GM11168 (cell line): ENCODE data around the gene BCAS4.
"Not testable (repeated sequence)": the region's sequence is repeated elsewhere in the genome, so short reads cannot be mapped to it uniquely, and the experiment has no call there.

ENCODE experiments used
- in situ Hi-C: fragments of 300-500 bp; cut with MboI; formaldehyde crosslinking; loops from one replicate; pipeline ENCODE4 v1.12.0; 2022; ENCODE audit warnings: low sequenced_read_pairs; ENCODE audit not compliant: unreplicated experiment

The BCAS4 gene

DNA sequence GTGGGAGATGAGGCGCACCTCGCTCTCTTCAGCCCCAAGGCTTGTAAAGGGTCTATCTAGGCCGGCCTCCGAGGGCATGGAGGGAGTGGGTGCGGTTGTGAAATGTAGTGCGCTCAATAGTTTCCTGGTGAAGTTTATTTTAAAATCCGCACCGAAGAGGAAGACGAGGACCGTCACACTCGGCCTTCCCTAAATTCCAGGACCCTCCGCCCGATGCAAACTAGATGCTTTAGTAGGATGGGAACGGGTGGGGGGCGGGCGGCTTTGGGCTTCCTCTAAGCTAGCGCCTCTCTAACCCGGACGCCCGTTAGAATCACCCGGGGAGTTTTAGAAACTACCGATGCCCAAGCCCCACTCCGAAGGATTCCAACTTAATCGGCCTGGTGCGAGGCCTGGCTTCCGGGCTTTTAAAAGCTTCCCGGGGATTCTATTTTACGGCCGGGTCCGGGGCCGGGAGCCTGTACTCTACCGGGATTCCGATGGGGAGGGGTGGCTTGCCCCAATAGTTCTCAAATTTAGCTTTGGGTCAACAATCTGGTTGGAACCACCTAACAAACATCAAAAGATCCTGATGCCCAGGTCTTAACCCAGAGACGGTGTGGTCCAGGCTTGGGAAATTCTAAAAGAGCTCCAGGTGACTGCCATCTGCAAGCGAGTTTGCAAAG, 548 bp upstream of the BCAS4 start:
- in situ Hi-C loops: loop anchor here (25.0 kb wide), 1 partner anchor 518 kb away; no protein-coding TSS in a partner anchor

DNA sequence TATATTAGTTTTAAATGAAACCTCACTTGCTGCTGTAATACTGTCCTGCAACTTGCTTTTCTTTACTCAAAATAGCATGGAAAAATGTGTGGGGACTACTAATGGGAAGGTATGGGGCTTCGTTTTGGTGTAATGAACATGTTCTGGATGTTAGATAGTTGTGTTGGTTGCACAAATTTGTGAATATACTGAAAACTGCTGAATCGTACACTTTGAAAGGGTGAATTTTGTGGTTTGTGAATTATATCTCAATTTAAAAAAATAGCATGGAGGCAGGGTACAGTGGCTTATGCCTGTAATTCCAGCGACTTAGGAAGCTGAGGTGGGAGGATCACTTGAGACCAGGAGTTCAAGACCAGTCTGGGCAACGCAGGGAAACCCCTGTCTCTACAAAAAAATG, 2.3 kb downstream of the BCAS4 start:
- in situ Hi-C loops: loop anchor here (25.0 kb wide), 1 partner anchor 515 kb away; no protein-coding TSS in a partner anchor

DNA sequence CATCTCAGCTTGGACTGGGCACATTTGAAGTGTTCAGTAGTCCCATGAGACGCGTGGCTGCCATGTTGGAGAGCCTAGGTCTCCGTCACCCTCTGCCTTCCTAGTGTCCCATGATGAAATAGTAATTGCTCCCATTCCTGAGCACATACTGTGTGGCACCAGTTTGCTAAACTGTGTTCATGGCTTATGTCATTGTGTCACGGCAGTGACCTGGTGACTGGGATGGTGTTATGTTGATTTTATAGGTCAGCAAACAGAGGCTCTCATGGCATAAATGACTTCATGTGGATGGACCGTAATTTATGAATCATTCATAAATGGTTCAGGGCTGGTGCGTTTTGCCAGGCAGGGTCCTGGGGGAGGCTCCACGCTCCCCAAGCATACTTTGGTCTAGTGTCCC, 3.8 kb downstream of the BCAS4 start:
- in situ Hi-C loops: loop anchor here (25.0 kb wide), 1 partner anchor 514 kb away; no protein-coding TSS in a partner anchor

DNA sequence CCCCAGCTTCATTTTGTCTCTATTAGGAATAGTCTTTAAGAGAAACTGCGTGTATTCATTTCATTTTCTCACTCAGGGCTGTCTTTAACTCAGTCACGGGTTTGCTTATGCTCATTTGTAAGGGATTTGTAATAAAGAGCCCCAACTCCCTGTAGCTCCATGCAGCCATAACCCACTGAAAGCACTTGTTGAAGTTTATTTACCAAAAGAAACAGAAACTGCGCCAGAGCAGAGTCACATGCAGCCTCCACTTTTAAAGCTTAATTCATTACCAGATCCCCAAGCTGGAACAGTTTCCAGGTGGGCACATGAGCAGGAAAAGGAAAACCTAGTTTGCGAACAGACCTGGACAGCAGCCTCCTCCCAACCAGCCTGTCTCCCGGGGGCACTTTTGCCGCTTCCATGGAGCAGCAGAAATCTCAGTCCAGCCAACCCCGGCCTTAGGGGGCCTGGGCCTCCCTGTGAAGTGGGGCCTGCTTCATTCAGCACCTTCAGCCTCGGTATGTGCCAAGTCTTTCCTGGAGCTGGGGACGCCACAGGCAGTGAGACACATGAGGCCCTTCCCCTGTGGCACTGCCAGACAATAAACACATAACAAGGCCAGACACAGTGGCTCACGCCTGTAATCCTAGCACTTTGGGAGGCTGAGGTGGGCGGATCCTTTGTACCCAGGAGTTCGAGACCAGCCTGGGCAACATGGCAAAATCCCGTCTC, 4.5 kb downstream of the BCAS4 start:
- in situ Hi-C loops: loop anchor here (25.0 kb wide), 1 partner anchor 513 kb away; no protein-coding TSS in a partner anchor

DNA sequence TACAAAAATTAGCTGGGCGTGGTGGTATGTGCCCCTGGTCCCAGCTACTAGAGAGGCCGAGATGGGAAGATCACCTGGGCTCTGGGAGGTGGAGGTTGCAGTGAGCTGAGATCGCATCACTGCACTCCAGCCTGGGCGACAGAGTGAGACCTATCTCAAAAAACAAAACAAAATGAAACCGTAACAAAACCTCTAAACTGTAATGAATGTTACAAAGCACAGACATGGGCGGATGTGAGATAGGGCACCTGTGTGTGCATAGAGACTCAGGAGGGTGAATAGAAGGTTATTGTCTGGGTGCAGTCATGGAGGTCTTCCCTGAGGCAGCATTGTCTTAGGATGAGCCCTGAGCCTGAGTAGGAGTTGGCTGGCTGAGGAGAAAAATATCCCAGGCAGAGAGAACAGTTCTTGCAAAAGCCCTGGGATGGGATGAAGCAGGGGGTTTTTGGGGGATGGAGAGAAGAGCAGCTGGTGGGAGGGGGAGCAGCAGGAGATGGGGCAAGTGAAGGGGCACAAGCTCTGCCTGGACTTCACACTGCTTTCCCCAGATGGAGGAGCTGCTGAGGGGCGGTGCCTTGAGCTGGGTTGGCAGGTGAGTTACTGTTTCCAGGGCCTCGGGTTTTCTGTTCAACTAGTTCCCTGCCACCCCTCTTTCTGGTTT, 5.2 kb downstream of the BCAS4 start:
- in situ Hi-C loops: loop anchor here (25.0 kb wide), 1 partner anchor 512 kb away; no protein-coding TSS in a partner anchor

DNA sequence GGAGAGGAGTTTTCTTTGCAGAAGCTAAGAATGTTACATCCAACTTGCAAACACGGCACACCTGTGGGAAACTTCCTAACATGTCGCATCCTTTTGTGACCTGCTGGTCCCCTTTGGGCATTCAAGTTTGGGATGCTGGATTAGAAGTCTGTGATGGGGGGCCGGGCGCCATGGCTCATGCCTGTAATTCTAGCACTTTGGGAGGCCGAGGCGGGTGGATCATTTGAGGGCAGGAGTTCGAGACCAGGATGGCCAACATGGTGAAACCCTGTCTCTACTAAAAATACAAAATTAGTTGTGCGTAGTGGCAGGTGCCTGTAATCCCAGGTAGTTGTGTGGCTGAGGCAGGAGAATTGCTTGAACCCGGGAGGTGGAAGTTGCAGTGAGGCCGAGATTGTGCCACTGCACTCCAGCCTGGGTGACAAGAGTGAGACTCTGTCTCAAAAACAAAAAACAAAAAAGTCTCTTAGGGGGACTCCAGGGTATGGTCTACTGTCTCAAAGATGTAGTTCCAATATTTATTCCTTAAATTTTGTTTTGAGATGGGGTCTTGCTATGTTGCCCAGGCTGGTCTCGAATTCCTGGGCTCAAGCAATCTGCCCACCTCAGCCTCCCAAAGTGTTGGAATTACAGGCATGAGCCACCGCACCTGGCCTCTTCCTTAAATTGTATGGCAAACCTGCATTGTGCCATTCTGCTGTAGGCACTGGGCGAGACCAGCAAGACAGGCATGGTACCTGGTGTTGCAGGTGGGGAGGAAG, 6.3 kb downstream of the BCAS4 start:
- in situ Hi-C loops: not testable (repeated sequence)

DNA sequence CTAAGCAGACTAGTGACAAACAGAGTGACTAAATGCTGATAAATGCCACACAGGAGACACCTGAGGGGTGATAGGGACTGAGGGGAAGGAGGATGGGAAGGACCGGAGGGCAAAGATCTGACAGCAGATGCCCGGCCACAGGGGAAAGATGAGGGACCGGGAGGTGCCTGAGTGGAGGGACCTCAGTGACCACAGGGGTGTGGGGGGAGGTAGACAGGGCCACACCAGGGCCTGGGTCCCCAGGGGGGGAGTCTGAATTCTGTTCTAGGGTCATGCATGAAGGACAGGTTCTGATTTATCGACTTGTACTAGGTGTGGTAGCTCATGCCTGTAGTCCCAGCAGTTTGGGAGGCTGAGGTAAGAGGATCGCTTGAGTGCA, 6.9 kb downstream of the BCAS4 start:
- in situ Hi-C loops: no loop called here

DNA sequence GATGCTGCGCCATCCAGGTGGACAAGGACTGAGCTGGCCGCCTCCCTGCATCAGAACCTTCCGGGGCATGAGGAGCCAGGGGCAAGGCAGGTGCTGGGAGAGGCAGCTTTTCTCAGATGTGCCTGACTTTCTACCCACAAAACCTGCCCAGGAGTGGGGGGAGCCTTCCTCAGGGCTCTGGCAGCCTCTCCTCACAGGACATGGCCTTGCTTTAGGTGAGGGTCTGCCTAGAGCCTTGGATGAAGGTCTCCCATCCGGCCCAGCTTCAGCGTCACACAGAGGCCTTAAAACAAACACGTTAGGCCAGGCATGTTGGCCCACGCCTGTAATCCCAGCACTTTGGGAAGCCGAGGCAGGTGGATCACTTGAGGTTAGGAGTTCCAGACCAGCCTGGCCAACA, 7.4 kb downstream of the BCAS4 start:
- in situ Hi-C loops: no loop called here

DNA sequence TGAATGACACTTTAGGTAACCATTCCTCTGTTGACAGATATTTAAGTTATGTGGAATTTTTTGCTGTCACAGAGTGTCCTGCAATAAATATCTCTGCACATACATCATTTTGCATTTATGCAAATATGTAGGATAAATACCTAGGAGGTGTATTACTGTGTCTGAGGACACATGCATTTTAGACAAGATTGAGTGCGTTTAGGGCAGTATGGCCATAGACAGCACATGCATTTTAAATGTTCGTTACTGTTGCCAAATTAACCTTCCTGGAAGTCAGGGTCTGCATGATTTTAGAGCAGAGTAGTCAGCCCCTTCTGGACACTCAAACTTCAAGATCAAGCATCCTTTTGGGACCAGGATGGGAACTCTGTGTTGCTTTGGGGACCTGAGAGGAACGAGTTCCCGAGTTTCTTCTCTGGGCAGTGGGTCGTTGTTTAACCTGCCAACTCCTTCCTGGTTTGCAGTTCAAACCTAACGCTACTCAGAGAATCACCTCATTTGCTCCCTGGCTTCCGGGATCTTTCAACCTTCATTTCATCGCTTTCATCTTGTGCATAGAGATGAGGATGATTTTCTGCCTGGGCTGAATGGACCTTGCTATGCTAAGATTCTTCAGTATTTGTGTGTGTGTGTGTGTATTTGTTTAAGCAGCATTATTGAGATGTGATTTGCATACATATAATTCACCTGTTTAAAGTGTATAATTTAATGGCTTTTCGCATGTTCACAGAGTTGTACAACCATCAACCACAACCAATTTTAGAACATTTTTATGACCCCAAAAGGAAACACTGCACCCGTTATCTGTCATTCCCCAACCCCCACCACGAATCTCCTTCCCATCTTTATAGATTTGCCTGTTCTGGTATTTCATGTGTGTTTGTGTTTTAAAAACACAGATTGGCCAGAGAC, 9.8 kb downstream of the BCAS4 start:
- in situ Hi-C loops: no loop called here

DNA sequence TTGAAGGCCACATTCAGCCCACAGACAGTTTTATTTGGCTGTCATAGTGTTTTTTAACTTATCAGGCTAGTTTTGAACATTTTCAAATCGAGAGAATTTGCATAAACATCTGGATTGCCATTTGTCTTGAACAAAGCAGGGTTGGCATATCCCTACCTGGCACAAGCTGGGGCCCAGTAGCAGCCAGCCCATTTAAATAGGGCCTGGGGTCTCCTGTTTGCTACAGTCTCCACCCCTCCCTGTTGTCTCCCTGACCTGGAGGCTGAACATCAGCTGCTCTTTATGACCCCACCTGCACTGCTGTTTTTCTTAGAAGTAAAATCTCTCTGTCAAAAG, 10.5 kb downstream of the BCAS4 start:
- in situ Hi-C loops: no loop called here

DNA sequence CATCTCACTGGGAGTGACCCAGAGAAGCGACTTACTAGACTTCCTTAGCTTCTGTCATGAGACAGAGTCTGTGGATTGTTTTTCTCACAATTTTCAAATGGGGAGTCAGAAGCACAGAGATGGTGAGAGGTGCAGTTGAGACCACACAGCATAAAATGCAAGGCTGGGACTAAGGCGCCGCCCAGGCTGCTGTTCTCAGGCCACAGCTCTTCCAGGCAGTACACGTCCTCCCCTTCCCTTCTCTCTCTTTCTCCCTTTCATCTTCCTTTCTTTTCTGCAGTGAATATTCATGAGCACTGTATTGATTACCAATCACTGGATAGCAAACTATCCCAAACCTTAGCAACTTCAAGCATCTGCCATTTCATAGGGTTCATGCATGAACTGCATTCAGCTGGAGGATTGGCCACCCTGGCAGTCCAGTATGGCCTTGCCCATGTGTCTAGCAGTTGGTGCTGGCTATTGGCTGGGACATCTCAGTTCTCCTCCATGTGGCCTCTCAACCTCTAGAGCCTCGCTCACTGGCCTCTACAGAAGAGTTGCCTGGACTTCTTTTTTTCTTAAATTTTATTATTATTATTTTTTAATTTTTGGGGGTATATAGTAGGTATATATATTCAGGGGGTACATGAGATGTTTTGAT, 11.4 kb downstream of the BCAS4 start:
- in situ Hi-C loops: no loop called here

DNA sequence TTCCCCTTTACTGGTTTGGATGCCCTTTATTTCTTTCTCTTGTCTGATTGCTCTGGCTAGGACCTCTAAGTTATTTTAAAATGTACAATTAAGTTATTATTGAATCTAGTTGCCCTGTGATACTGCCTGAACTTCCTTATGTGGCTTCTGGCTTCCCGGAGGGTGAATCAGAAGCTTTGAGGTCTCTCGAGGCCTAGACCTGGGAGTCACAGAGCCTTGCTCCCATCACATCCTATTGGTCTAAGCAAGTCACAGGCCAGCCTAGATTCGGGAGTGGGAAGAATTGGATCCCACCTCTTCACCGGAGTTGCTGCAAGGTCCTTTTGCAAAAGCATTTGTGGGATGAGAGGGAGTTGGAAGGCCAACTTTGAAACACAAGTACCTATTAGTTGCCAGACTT, 15.2 kb downstream of the BCAS4 start:
- in situ Hi-C loops: loop anchor here (10.0 kb wide), 1 partner anchor 125 kb away; the partner anchor contains the start of gene ADNP

DNA sequence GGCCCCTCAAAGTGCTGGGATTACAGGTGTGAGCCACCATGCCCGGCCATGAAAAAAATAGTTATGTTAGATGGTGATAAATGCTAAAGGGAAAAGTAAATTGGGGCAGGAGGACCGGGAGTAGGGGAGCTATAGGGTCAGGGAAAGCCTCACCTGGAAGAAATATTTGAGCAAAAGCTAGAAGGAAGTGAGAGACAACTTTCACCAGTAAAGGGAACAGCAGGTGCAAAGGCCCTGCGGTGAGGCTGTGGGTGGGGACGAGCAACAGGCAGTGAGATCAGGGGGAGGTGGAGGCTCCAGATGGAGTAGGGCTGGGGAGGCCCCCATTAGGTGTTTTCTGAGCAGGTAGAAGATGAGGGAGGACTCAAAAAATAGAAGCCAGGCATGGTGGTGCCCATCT, 16.0 kb downstream of the BCAS4 start:
- in situ Hi-C loops: loop anchor here (10.0 kb wide), 1 partner anchor 124 kb away; the partner anchor contains the start of gene ADNP

DNA sequence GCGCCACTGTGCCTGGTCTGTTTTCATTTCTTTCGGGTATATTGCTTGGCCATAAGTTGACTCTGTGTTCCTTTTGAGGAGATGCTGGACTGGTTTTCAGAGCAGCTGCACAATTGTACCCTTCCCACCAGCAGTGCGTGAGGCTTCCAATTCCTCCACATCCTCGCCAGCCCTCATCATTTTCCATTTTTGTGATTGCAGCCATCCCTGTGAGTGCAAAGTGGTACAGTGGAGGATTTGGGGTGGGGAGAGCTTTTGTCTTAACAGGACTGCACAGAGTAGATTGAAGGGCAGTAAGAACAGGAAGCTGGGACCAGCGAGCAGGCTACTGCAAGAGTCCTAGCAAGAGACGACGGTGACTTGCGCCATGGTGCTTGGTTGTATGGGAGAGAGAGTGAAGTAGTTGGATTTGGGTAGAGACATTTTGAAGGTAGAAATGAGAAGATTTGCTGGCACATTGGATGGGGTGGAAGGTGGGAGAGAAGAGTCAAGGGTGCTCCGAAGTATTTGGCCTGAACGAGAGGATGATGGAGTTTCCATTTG, 18.3 kb downstream of the BCAS4 start:
- in situ Hi-C loops: loop anchor here (10.0 kb wide), 1 partner anchor 122 kb away; the partner anchor contains the start of gene ADNP

DNA sequence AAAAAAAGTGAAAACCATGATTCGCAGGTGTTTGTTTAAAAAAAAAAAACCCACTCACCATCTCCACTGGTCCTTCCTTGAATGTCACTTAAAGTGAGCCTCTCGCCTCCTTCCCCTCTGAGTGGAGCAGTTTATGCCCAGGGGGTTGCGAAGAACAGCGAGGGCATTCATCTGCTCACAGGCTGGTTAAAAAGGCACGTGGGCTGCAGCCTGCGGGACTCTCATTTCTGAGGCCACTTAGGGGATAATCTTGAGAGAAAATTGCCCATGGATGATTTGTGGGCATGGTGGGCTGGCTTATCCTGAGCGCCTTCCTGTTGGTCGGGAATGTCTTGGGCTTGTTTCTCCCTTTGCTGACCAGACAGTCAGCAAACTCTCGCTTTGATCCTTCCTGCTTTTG, 18.9 kb downstream of the BCAS4 start:
- in situ Hi-C loops: loop anchor here (10.0 kb wide), 1 partner anchor 121 kb away; the partner anchor contains the start of gene ADNP

DNA sequence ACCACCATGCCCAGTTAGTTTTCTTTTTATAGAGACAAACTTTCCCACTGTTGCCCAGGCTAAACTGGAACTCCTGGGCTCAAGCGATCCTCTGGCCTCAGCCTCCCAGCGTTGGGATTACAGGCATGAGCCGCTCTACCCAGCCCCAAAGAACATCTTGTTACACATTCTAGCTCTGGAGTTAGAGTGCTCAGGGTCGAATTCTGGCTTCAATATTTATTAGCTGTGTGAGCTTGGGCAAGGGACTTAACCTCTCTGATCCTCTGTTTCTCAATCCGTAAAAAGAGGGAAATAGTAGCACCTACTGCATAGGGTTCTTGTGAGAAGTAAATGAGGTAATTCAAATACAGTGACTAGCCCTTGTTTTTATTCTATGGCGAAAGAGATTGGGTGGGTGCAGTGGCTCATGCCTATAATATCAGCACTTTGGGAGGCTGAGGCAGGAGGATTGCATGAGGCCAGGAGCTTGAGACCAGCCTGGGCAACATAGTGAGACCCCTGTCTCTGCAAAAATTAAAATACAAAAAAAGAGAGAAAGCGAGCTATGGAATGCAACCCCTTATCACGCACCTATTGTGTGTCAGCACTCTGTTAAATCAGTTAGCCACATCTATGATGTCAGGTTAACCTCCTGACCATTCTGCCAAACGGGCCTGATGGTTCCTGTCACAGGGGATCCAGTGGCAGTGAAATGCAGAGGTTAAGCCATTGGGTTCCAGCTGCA, 19.7 kb downstream of the BCAS4 start:
- in situ Hi-C loops: loop anchor here (10.0 kb wide), 1 partner anchor 120 kb away; the partner anchor contains the start of gene ADNP

DNA sequence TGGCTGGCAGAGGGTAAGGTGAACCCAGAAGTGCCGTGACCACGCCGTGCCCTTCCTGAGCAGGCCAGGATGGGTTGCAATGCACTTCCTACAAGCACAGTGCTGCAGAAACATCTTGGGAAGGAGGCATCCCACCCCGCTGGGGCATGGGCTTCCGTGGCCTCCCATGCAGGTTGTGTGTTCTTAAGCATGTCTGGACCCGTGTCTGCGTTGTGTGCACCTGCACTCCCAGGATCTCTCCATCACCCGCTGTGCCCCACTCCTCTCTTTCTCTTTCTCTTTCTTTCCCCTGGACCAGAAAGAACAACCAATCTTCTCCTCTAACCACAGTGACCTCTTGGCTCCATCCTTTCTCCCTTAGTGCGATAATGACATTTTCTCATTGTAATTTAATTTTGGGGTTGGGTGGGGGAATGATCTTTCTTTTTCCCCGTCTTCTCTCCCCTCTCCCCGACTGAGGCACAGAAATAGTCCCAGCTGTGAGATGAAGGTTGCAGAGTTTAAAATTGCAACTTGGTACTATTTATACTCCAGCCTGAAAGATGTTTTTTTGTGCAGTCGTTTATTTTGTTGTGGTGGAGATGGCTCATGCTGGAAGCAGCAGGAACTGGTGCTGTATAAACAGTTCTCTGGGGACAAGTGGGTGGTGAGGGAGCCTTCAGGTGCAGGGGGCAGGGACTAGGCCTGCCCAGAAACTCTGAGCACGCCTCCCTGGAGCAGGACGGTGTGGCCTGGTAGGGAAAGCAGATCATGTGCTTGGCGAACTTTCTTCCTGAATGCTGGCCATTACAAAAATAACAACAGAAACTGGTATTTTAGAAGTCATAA, 20.5 kb downstream of the BCAS4 start:
- in situ Hi-C loops: loop anchor here (10.0 kb wide), 1 partner anchor 119 kb away; the partner anchor contains the start of gene ADNP
